Neural progenitor cell (in vitro differentiated cells): ENCODE data around the gene PSMD6. TPM values are rescaled to one million over a fixed set of nuclear protein-coding genes. Genes with fewer than 3 reads are reported as not detected.

Experiments used
- DNase-seq: peaks from one replicate; pipeline ENCODE4 v3.0.0-alpha.2; 2016; ENCODE audit warnings: low spot score
- H2AFZ ChIP-seq: fragments of 200-600 bp; sonication (generic); replicated peaks from 2 replicates; pipeline ENCODE4 v1.6.1; 2016; ENCODE audit warnings: antibody characterized with exemption
- H3F3A ChIP-seq: fragments of 200-600 bp; sonication (generic); 2 replicates; pipeline ENCODE4 v1.6.1; 2016; ENCODE audit warnings: antibody characterized with exemption, low read depth
- H3K27ac ChIP-seq: fragments of 200-600 bp; sonication (generic); 2 replicates; pipeline ENCODE4 v1.5.1; 2016; ENCODE audit warnings: mild to moderate bottlenecking
- H3K27me3 ChIP-seq: fragments of 200-600 bp; sonication (generic); 2 replicates; pipeline ENCODE4 v1.6.1; 2016; ENCODE audit warnings: mild to moderate bottlenecking, moderate library complexity
- H3K36me3 ChIP-seq: fragments of 200-600 bp; sonication (generic); 2 replicates; pipeline ENCODE4 v1.5.1; 2016
- H3K4me1 ChIP-seq: fragments of 200-600 bp; sonication (generic); 2 replicates; pipeline ENCODE4 v1.6.1; 2016; ENCODE audit warnings: mixed run types
- H3K4me2 ChIP-seq: fragments of 200-600 bp; sonication (generic); 2 replicates; pipeline ENCODE4 v1.6.1; 2016
- H3K4me3 ChIP-seq: fragments of 200-600 bp; sonication (generic); 2 replicates; pipeline ENCODE4 v1.5.1; 2016
- H3K79me2 ChIP-seq: fragments of 200-600 bp; sonication (generic); 2 replicates; pipeline ENCODE4 v1.6.1; 2016; ENCODE audit warnings: low read depth
- H3K9ac ChIP-seq: fragments of 200-600 bp; sonication (generic); 2 replicates; pipeline ENCODE4 v1.6.1; 2016
- H3K9me3 ChIP-seq: fragments of 200-600 bp; sonication (generic); 2 replicates; pipeline ENCODE4 v1.5.1; 2016; ENCODE audit warnings: low read depth
- H4K20me1 ChIP-seq: fragments of 200-600 bp; sonication (generic); 2 replicates; pipeline ENCODE4 v1.6.1; 2016; ENCODE audit warnings: low read depth
- H3K27ac Mint-ChIP-seq: 3 replicates; pipeline ENCODE4 v1.8.0; 2021; ENCODE audit warnings: mixed read lengths
- H3K27me3 Mint-ChIP-seq: 2 replicates; pipeline ENCODE4 v1.8.0; 2022; ENCODE audit warnings: low read depth, mild to moderate bottlenecking, inconsistent platforms, moderate library complexity, mixed read lengths; ENCODE audit not compliant: insufficient read depth
- H3K36me3 Mint-ChIP-seq: 3 replicates; pipeline ENCODE4 v1.8.0; 2021; ENCODE audit warnings: mixed read lengths
- H3K4me1 Mint-ChIP-seq: 3 replicates; pipeline ENCODE4 v1.8.0; 2021; ENCODE audit warnings: mixed read lengths
- H3K4me3 Mint-ChIP-seq: 3 replicates; pipeline ENCODE4 v1.8.0; 2021; ENCODE audit warnings: mild to moderate bottlenecking, moderate library complexity, mixed read lengths
- H3K9me3 Mint-ChIP-seq: 3 replicates; pipeline ENCODE4 v1.8.0; 2020; ENCODE audit warnings: mixed read lengths
- CTCF ChIP-seq: fragments of 200-600 bp; sonication (generic); IDR thresholded peaks from 2 replicates; pipeline ENCODE4 v1.5.1; 2017; ENCODE audit warnings: antibody characterized with exemption, mild to moderate bottlenecking
- EZH2 ChIP-seq: fragments of 200-600 bp; sonication (generic); IDR thresholded peaks from 2 replicates; pipeline ENCODE4 v1.6.1; 2017; ENCODE audit warnings: antibody characterized with exemption, mild to moderate bottlenecking, moderate library complexity
- EZH2phosphoT487 ChIP-seq: fragments of 200-600 bp; sonication (generic); IDR thresholded peaks from 2 replicates; pipeline ENCODE4 v1.6.1; 2017; ENCODE audit warnings: antibody characterized with exemption
- total RNA-seq: library from RNA; depleted of rRNA; stranded (reverse); fragments of >200 nt; gene quantifications from 2 replicates; pipeline ENCODE4 v1.2.3, GENCODE V29; 2015; ENCODE audit warnings: low replicate concordance

Gene PSMD6
- total RNA-seq, 1 donor from 2014 or later = 141 TPM

- Mint-ChIP-seq H3K4me1 (no peaks in the 10 kb centered on the region), H3K4me3 (no peak overlapping the region), H3K27me3 (peaks cover 2% of the 10 kb centered on the region), H3K27ac (no peak overlapping the region), H3K36me3 (peaks cover 29% of the 10 kb centered on the region), H3K9me3 (no peaks in the 10 kb centered on the region)
- no peak for DNase-seq
- no peak overlapping the region for H3K4me3 ChIP-seq
- TF ChIP-seq EZH2phosphoT487 = no peak
- no peak for TF ChIP-seq EZH2
- no peak for TF ChIP-seq CTCF
- H3K9ac ChIP-seq = no peak overlapping the region
- H3K27ac ChIP-seq = no peak overlapping the region
- H3K4me2 ChIP-seq = no peak overlapping the region
- H3K9me3 ChIP-seq = no peaks in the 10 kb centered on the region
- peaks cover 35% of the 10 kb centered on the region for H3K36me3 ChIP-seq
- no peak overlapping the region for H2AFZ ChIP-seq
- no peaks in the 10 kb centered on the region for H3K27me3 ChIP-seq
- peaks cover 14% of the 10 kb centered on the region for H4K20me1 ChIP-seq
- peaks cover 6% of the 10 kb centered on the region for H3K79me2 ChIP-seq
- H3K4me1 ChIP-seq = no peaks in the 10 kb centered on the region
- H3F3A ChIP-seq = no peaks in the 10 kb centered on the region
Measured at GRCh38 chr3:64009528-64009927, 13.8 kb downstream of the PSMD6 start.

- Histone ChIP-seq H4K20me1 (peaks cover 14% of the 10 kb centered on the region), H2AFZ (no peak overlapping the region), H3K9me3 (no peaks in the 10 kb centered on the region), H3K79me2 (peaks cover 6% of the 10 kb centered on the region), H3K27ac (no peak overlapping the region), H3K27me3 (no peaks in the 10 kb centered on the region), H3K4me2 (no peak overlapping the region), H3K4me1 (no peaks in the 10 kb centered on the region), H3F3A (peaks cover 3% of the 10 kb centered on the region), H3K4me3 (no peak overlapping the region), H3K9ac (no peak overlapping the region), H3K36me3 (peaks cover 30% of the 10 kb centered on the region)
- DNase-seq = no peak
- Mint-ChIP-seq H3K4me1 (no peaks in the 10 kb centered on the region), H3K36me3 (peaks cover 26% of the 10 kb centered on the region), H3K27me3 (peaks cover 2% of the 10 kb centered on the region), H3K27ac (no peak overlapping the region), H3K9me3 (no peaks in the 10 kb centered on the region), H3K4me3 (no peak overlapping the region)
- TF ChIP-seq EZH2phosphoT487 (no peak), EZH2 (no peak), CTCF (no peak)
Measured at GRCh38 chr3:64008487-64009351, 14.6 kb downstream of the PSMD6 start.

- H3K27me3 ChIP-seq = no peaks in the 10 kb centered on the region
- no peak overlapping the region for H2AFZ ChIP-seq
- H3K9me3 ChIP-seq = no peaks in the 10 kb centered on the region
- peaks cover 4% of the 10 kb centered on the region for H3F3A ChIP-seq
- H3K9me3 Mint-ChIP-seq = no peaks in the 10 kb centered on the region
- H3K27ac Mint-ChIP-seq = no peak overlapping the region
- no peaks in the 10 kb centered on the region for H3K4me1 Mint-ChIP-seq
- peaks cover 6% of the 10 kb centered on the region for H3K79me2 ChIP-seq
- no peak overlapping the region for H3K4me2 ChIP-seq
- no peak overlapping the region for H3K4me3 Mint-ChIP-seq
- no peak overlapping the region for H3K4me3 ChIP-seq
- H3K4me1 ChIP-seq = no peaks in the 10 kb centered on the region
- H3K36me3 Mint-ChIP-seq = peaks cover 20% of the 10 kb centered on the region
- peaks cover 27% of the 10 kb centered on the region for H3K36me3 ChIP-seq
- H4K20me1 ChIP-seq = peaks cover 14% of the 10 kb centered on the region
- no peak for DNase-seq
- no peak overlapping the region for H3K27ac ChIP-seq
- no peak for TF ChIP-seq CTCF
- no peak for TF ChIP-seq EZH2phosphoT487
- no peak for TF ChIP-seq EZH2
- no peak overlapping the region for H3K9ac ChIP-seq
- no peaks in the 10 kb centered on the region for H3K27me3 Mint-ChIP-seq
Measured at GRCh38 chr3:64008017-64008416, 15.3 kb downstream of the PSMD6 start.
